WTC11 (cell line): ENCODE results near the gene MRPL14. TPM values are rescaled to one million over a fixed set of nuclear protein-coding genes. Genes with fewer than 3 reads are reported as not detected.
"Not testable (repeated sequence)": the region's sequence is repeated elsewhere in the genome, so short reads cannot be mapped to it uniquely, and the experiment has no call there.

Source experiments
- ATAC-seq: fragments of 200-7000 bp; cut with Tn5 transposase; 2 replicates; pipeline ENCODE4 v1.10.0; 2021; ENCODE audit warnings: mild to moderate bottlenecking, moderate library complexity
- CTCF ChIA-PET: fragments of 300-600 bp; sonication (Branson Sonifier 250); formaldehyde crosslinking; loops from one replicate; lab custom pipeline; 2021; ENCODE audit warnings: antibody characterized with exemption; lab: Charles Lee
- POLR2A ChIA-PET: fragments of 350-600 bp; sonication (Branson Sonifier 250); formaldehyde crosslinking; loops from one replicate; lab custom pipeline; 2021; ENCODE audit warnings: antibody characterized with exemption; lab: Charles Lee
- DNase-seq: peaks from one replicate; pipeline ENCODE4 v3.0.0; 2021; ENCODE audit warnings: low spot score
- H3K27ac Mint-ChIP-seq: 2 replicates; pipeline ENCODE4 v1.8.0; 2021; ENCODE audit warnings: mixed read lengths
- H3K27me3 Mint-ChIP-seq: 2 replicates; pipeline ENCODE4 v1.8.0; 2021; ENCODE audit warnings: low read depth, mild to moderate bottlenecking, moderate library complexity, mixed read lengths
- H3K36me3 Mint-ChIP-seq: 2 replicates; pipeline ENCODE4 v1.8.0; 2021; ENCODE audit warnings: mixed read lengths
- H3K4me1 Mint-ChIP-seq: 2 replicates; pipeline ENCODE4 v1.8.0; 2022; ENCODE audit warnings: mixed read lengths
- H3K4me3 Mint-ChIP-seq: 2 replicates; pipeline ENCODE4 v1.8.0; 2021; ENCODE audit warnings: mild to moderate bottlenecking, moderate library complexity, mixed read lengths
- H3K9me3 Mint-ChIP-seq: 2 replicates; pipeline ENCODE4 v1.8.0; 2021; ENCODE audit warnings: mixed read lengths
- ETV6 ChIP-seq: sonication (generic); formaldehyde crosslinking; IDR thresholded peaks from 2 replicates; pipeline ENCODE4 v1.8.1; 2022; ENCODE audit warnings: mild to moderate bottlenecking, missing genetic modification reagents
- GABPB1 ChIP-seq: sonication (generic); formaldehyde crosslinking; IDR thresholded peaks from 2 replicates; pipeline ENCODE4 v1.8.1; 2023; ENCODE audit warnings: mild to moderate bottlenecking, missing genetic modification reagents
- HMGA2 ChIP-seq: fragments of 250-450 bp; sonication (Bioruptor Pico); IDR thresholded peaks from 2 replicates; pipeline ENCODE4 v1.4.0; 2021; ENCODE audit warnings: mild to moderate bottlenecking, moderate library complexity
- MLX ChIP-seq: sonication (generic); formaldehyde crosslinking; IDR thresholded peaks from 2 replicates; pipeline ENCODE4 v1.8.1; 2023; ENCODE audit warnings: mild to moderate bottlenecking, missing genetic modification reagents, moderate library complexity
- OVOL2 ChIP-seq: fragments of 250-450 bp; sonication (Bioruptor Pico); IDR thresholded peaks from 2 replicates; pipeline ENCODE4 v1.9.0; 2021; ENCODE audit warnings: mild to moderate bottlenecking, borderline replicate concordance
- SMAD3 ChIP-seq: sonication (generic); formaldehyde crosslinking; IDR thresholded peaks from 2 replicates; pipeline ENCODE4 v1.8.0; 2022; ENCODE audit warnings: missing genetic modification reagents, mild to moderate bottlenecking, borderline replicate concordance
- SOX15 ChIP-seq: fragments of 250-450 bp; sonication (Bioruptor Pico); IDR thresholded peaks from 2 replicates; pipeline ENCODE4 v1.9.0; 2021; ENCODE audit warnings: mild to moderate bottlenecking
- TEAD1 ChIP-seq: sonication (generic); formaldehyde crosslinking; IDR thresholded peaks from 2 replicates; pipeline ENCODE4 v1.8.0; 2022; ENCODE audit warnings: mild to moderate bottlenecking, missing genetic modification reagents
- TP53 ChIP-seq: sonication (generic); formaldehyde crosslinking; IDR thresholded peaks from 2 replicates; pipeline ENCODE4 v1.8.1; 2023; ENCODE audit warnings: mild to moderate bottlenecking, missing genetic modification reagents
- ZNF138 ChIP-seq: sonication (generic); formaldehyde crosslinking; conservative IDR thresholded peaks from 2 replicates; pipeline ENCODE4 v1.8.1; 2022; ENCODE audit warnings: mild to moderate bottlenecking, moderate library complexity, missing genetic modification reagents
- ZNF396 ChIP-seq: fragments of 250-450 bp; sonication (Bioruptor Pico); IDR thresholded peaks from 2 replicates; pipeline ENCODE4 v1.8.0; 2021; ENCODE audit warnings: mild to moderate bottlenecking, moderate library complexity, borderline replicate concordance
- ZNF416 ChIP-seq: fragments of 250-450 bp; sonication (Bioruptor Pico); IDR thresholded peaks from 2 replicates; pipeline ENCODE4 v1.9.0; 2021; ENCODE audit warnings: mild to moderate bottlenecking, inconsistent platforms
- ZNF423 ChIP-seq: fragments of 250-450 bp; sonication (Bioruptor Pico); IDR thresholded peaks from 2 replicates; pipeline ENCODE4 v2.1.2; 2022; ENCODE audit warnings: mild to moderate bottlenecking, moderate library complexity
- ZNF671 ChIP-seq: fragments of 250-450 bp; sonication (Bioruptor Pico); IDR thresholded peaks from 2 replicates; pipeline ENCODE4 v1.8.0; 2021; ENCODE audit warnings: mild to moderate bottlenecking
- total RNA-seq: library from RNA; stranded (reverse); gene quantifications from 3 replicates; pipeline ENCODE4 v1.2.3, GENCODE V29; 2021
- TF ChIP-seq, protein P1 (sequence below): sonication (generic); formaldehyde crosslinking; IDR thresholded peaks from 2 replicates; pipeline ENCODE4 v1.8.1; 2022; ENCODE audit warnings: missing genetic modification reagents, borderline replicate concordance
- TF ChIP-seq, protein P2 (sequence below): sonication (generic); formaldehyde crosslinking; IDR thresholded peaks from 2 replicates; pipeline ENCODE4 v1.8.0; 2023; ENCODE audit warnings: missing genetic modification reagents
- TF ChIP-seq, protein P3 (sequence below): fragments of 250-450 bp; sonication (Bioruptor Pico); IDR thresholded peaks from 2 replicates; pipeline ENCODE4 v1.9.0; 2021; ENCODE audit warnings: mild to moderate bottlenecking, borderline replicate concordance
- TF ChIP-seq, protein P4 (sequence below): sonication (generic); formaldehyde crosslinking; conservative IDR thresholded peaks from 2 replicates; pipeline ENCODE4 v1.8.1; 2023; ENCODE audit warnings: mild to moderate bottlenecking, low read depth, missing genetic modification reagents, moderate library complexity

Gene MRPL14
- total RNA-seq, 1 experiment from 2014 or later: 74.2 TPM

DNA sequence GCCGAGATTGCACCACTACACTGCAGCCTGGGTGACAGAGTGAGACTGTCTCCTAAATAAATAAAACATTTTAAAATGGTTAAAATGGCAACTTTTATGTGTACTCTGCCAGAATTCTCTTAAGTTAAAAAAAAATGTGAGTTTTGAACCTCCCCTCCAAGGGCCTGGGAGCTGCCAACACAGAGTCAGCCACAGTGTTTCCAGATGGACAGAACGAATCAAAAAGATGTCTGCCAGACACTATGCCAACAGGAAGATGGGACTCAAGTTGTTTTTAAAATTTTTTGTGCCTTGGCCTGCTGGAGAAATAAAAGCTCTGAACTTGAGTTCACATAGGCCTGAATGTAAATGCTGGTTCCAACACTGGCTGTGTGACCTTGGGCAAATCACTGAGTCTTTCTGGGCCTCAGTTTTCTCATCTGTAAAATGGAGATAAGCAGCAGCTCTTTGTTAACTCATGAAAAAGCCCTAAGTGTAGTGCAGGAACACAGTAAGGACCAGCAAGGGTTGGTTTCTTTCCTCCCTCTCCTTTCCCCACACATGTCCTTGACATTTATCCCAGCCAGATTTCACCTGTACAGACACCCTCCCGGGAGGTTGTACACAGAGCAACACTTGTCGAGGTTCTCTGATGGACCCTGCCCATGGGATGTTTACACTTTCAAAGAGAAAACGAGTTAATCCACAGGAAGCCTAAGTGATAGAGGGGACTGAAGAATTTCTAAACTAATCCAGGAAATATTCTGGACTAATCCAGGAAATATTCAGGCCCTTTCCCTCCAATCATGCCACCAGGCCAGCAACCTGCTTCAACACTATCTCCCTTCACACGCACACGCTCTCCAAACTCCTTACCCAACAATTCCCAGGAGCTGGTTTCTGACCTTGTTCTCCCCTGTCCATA is 35.0 kb downstream of the MRPL14 start:
- CTCF ChIA-PET: interaction anchor here (3.7 kb wide), 1 partner anchor 13 kb away, joined by 12 read pairs; no protein-coding TSS in a partner anchor
- POLR2A ChIA-PET: no interaction called here
- no peak for DNase-seq
- H3K27me3 Mint-ChIP-seq: no peaks in the 10 kb centered on the region; the same call in 1 of the 2 replicates
- no peaks in the 10 kb centered on the region for H3K4me1 Mint-ChIP-seq
- H3K9me3 Mint-ChIP-seq: no peaks in the 10 kb centered on the region
- no peak overlapping the region for H3K27ac Mint-ChIP-seq
- no peak for ATAC-seq
- peaks cover 4% of the 10 kb centered on the region; the same call in 1 of the 2 replicates for H3K36me3 Mint-ChIP-seq
- TF ChIP-seq ZNF396: no peak
- no peak for TF ChIP-seq TP53 (CRISPR knock-in tag)
- TF ChIP-seq, protein P1, sequence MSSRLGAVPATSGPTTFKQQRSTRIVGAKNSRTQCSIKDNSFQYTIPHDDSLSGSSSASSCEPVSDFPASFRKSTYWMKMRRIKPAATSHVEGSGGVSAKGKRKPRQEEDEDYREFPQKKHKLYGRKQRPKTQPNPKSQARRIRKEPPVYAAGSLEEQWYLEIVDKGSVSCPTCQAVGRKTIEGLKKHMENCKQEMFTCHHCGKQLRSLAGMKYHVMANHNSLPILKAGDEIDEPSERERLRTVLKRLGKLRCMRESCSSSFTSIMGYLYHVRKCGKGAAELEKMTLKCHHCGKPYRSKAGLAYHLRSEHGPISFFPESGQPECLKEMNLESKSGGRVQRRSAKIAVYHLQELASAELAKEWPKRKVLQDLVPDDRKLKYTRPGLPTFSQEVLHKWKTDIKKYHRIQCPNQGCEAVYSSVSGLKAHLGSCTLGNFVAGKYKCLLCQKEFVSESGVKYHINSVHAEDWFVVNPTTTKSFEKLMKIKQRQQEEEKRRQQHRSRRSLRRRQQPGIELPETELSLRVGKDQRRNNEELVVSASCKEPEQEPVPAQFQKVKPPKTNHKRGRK (CRISPR knock-in tag): no peak
- no peak for TF ChIP-seq SMAD3 (CRISPR knock-in tag)
- no peak for TF ChIP-seq SOX15 (CRISPR knock-in tag)
- TF ChIP-seq, protein P2, sequence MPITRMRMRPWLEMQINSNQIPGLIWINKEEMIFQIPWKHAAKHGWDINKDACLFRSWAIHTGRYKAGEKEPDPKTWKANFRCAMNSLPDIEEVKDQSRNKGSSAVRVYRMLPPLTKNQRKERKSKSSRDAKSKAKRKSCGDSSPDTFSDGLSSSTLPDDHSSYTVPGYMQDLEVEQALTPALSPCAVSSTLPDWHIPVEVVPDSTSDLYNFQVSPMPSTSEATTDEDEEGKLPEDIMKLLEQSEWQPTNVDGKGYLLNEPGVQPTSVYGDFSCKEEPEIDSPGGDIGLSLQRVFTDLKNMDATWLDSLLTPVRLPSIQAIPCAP (CRISPR knock-in tag): no peak
- TF ChIP-seq, protein P3, sequence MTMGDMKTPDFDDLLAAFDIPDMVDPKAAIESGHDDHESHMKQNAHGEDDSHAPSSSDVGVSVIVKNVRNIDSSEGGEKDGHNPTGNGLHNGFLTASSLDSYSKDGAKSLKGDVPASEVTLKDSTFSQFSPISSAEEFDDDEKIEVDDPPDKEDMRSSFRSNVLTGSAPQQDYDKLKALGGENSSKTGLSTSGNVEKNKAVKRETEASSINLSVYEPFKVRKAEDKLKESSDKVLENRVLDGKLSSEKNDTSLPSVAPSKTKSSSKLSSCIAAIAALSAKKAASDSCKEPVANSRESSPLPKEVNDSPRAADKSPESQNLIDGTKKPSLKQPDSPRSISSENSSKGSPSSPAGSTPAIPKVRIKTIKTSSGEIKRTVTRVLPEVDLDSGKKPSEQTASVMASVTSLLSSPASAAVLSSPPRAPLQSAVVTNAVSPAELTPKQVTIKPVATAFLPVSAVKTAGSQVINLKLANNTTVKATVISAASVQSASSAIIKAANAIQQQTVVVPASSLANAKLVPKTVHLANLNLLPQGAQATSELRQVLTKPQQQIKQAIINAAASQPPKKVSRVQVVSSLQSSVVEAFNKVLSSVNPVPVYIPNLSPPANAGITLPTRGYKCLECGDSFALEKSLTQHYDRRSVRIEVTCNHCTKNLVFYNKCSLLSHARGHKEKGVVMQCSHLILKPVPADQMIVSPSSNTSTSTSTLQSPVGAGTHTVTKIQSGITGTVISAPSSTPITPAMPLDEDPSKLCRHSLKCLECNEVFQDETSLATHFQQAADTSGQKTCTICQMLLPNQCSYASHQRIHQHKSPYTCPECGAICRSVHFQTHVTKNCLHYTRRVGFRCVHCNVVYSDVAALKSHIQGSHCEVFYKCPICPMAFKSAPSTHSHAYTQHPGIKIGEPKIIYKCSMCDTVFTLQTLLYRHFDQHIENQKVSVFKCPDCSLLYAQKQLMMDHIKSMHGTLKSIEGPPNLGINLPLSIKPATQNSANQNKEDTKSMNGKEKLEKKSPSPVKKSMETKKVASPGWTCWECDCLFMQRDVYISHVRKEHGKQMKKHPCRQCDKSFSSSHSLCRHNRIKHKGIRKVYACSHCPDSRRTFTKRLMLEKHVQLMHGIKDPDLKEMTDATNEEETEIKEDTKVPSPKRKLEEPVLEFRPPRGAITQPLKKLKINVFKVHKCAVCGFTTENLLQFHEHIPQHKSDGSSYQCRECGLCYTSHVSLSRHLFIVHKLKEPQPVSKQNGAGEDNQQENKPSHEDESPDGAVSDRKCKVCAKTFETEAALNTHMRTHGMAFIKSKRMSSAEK: no peak
- TF ChIP-seq ZNF416 (CRISPR knock-in tag): no peak
- no peak for TF ChIP-seq HMGA2 (CRISPR knock-in tag)
- no peak for TF ChIP-seq TEAD1 (CRISPR knock-in tag)
- no peak for TF ChIP-seq ZNF423
- TF ChIP-seq ETV6 (CRISPR knock-in tag): no peak
- TF ChIP-seq OVOL2 (CRISPR knock-in tag): no peak
- TF ChIP-seq MLX (CRISPR knock-in tag): no peak
- TF ChIP-seq GABPB1 (CRISPR knock-in tag): no peak
- no peak for TF ChIP-seq ZNF671 (CRISPR knock-in tag)
- no peak for TF ChIP-seq ZNF138 (CRISPR knock-in tag)
- TF ChIP-seq, protein P4, sequence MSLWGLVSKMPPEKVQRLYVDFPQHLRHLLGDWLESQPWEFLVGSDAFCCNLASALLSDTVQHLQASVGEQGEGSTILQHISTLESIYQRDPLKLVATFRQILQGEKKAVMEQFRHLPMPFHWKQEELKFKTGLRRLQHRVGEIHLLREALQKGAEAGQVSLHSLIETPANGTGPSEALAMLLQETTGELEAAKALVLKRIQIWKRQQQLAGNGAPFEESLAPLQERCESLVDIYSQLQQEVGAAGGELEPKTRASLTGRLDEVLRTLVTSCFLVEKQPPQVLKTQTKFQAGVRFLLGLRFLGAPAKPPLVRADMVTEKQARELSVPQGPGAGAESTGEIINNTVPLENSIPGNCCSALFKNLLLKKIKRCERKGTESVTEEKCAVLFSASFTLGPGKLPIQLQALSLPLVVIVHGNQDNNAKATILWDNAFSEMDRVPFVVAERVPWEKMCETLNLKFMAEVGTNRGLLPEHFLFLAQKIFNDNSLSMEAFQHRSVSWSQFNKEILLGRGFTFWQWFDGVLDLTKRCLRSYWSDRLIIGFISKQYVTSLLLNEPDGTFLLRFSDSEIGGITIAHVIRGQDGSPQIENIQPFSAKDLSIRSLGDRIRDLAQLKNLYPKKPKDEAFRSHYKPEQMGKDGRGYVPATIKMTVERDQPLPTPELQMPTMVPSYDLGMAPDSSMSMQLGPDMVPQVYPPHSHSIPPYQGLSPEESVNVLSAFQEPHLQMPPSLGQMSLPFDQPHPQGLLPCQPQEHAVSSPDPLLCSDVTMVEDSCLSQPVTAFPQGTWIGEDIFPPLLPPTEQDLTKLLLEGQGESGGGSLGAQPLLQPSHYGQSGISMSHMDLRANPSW (CRISPR knock-in tag): no peak
- H3K4me3 Mint-ChIP-seq: no peak overlapping the region

DNA sequence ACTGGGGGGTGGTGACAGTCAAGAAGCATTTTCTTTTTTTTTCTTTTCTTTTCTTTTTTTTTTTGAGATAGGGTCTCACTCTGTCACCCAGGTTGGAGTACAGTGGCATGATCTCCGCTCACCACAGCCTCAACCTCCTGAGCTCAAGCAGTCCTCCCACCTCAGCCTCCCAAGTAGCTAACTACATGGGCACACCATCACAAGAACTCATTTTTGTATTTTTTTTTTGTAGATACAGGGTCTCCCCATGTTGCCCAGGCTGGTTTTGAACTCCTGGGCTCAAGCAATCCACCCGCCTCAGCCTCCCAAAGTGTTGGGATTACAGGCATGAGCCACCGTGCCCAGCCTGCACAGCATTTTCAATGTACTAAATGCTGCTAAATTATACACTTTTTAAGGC is 35.9 kb downstream of the MRPL14 start:
- not testable (repeated sequence) for DNase-seq, H3K27ac Mint-ChIP-seq, H3K4me3 Mint-ChIP-seq, H3K9me3 Mint-ChIP-seq, H3K27me3 Mint-ChIP-seq, H3K36me3 Mint-ChIP-seq, H3K4me1 Mint-ChIP-seq, ATAC-seq
- ChIA-PET CTCF (interaction anchor here (3.7 kb wide), 1 partner anchor 12 kb away, joined by 12 read pairs; no protein-coding TSS in a partner anchor), POLR2A (interaction anchor here (0.7 kb wide), 1 partner anchor 1065 kb away, joined by 3 read pairs; no protein-coding TSS in a partner anchor)
